ENCODE data around the gene DGCR8.

GRCh38 chr22:20123366-20124082 lies 43.5 kb downstream of the DGCR8 start:
- TF ChIP-seq CTCF (IDR thresholded peaks at IDR 0.05; ENCODE audit: insufficient read depth, low read depth, low read length): no peak
- TF ChIP-seq EZH2 (IDR thresholded peaks at IDR 0.05; ENCODE audit: insufficient read depth, low read length): no peak

Measured in astrocyte (in vitro differentiated cells and primary cell).